ENCODE results near the gene TSC1.

The TSC1 gene

GRCh38 chr9:132923346-132923902, 21.0 kb downstream of the TSC1 start:
- H3K27ac ChIP-seq (ENCODE audit: poor library complexity, severe bottlenecking): peak overlapping the region; percentile 66
- H3K9me3 ChIP-seq (ENCODE audit: severe bottlenecking): no peaks in the 10 kb centered on the region
- H3K4me3 ChIP-seq (ENCODE audit: severe bottlenecking): no peak overlapping the region
- H3K27me3 ChIP-seq (ENCODE audit: insufficient read depth, poor library complexity, severe bottlenecking): no peaks in the 10 kb centered on the region
- ATAC-seq (ENCODE audit: low read depth) (peak; percentile 99), DNase-seq (ENCODE audit: low spot score) (no peak)
- H3K36me3 ChIP-seq (ENCODE audit: low read depth): peaks cover 51% of the 10 kb centered on the region
- no peak for TF ChIP-seq CTCF (IDR thresholded peaks at IDR 0.05; ENCODE audit: poor library complexity, severe bottlenecking)
- H3K4me1 ChIP-seq (ENCODE audit: insufficient read depth, poor library complexity, severe bottlenecking): peaks cover 13% of the 10 kb centered on the region

GRCh38 chr9:132919614-132920268, 24.7 kb downstream of the TSC1 start:
- no peak for TF ChIP-seq CTCF (IDR thresholded peaks at IDR 0.05; ENCODE audit: poor library complexity, severe bottlenecking)
- Histone ChIP-seq H3K9me3 (ENCODE audit: severe bottlenecking) (no peaks in the 10 kb centered on the region), H3K4me3 (ENCODE audit: severe bottlenecking) (no peak overlapping the region), H3K27me3 (ENCODE audit: insufficient read depth, poor library complexity, severe bottlenecking) (no peaks in the 10 kb centered on the region), H3K27ac (ENCODE audit: poor library complexity, severe bottlenecking) (no peak overlapping the region), H3K4me1 (ENCODE audit: insufficient read depth, poor library complexity, severe bottlenecking) (peaks cover 13% of the 10 kb centered on the region), H3K36me3 (ENCODE audit: low read depth) (peaks cover 58% of the 10 kb centered on the region)
- no peak for ATAC-seq (ENCODE audit: low read depth)
- DNase-seq (ENCODE audit: low spot score): no peak

GRCh38 chr9:132914924-132915323, 29.5 kb downstream of the TSC1 start:
- Histone ChIP-seq H3K4me1 (ENCODE audit: insufficient read depth, poor library complexity, severe bottlenecking) (no peaks in the 10 kb centered on the region), H3K27ac (ENCODE audit: poor library complexity, severe bottlenecking) (no peak overlapping the region), H3K27me3 (ENCODE audit: insufficient read depth, poor library complexity, severe bottlenecking) (no peaks in the 10 kb centered on the region), H3K9me3 (ENCODE audit: severe bottlenecking) (no peaks in the 10 kb centered on the region), H3K4me3 (ENCODE audit: severe bottlenecking) (no peak overlapping the region), H3K36me3 (ENCODE audit: low read depth) (peaks cover 37% of the 10 kb centered on the region)
- no peak for TF ChIP-seq CTCF (IDR thresholded peaks at IDR 0.05; ENCODE audit: poor library complexity, severe bottlenecking)
- ATAC-seq (ENCODE audit: low read depth) (no peak), DNase-seq (ENCODE audit: low spot score) (no peak)

GRCh38 chr9:132912131-132912530, 32.3 kb downstream of the TSC1 start:
- peaks cover 41% of the 10 kb centered on the region for H3K36me3 ChIP-seq (ENCODE audit: low read depth)
- H3K4me1 ChIP-seq (ENCODE audit: insufficient read depth, poor library complexity, severe bottlenecking): no peaks in the 10 kb centered on the region
- ATAC-seq (ENCODE audit: low read depth) (no peak), DNase-seq (ENCODE audit: low spot score) (no peak)
- H3K4me3 ChIP-seq (ENCODE audit: severe bottlenecking): no peak overlapping the region
- TF ChIP-seq CTCF (IDR thresholded peaks at IDR 0.05; ENCODE audit: poor library complexity, severe bottlenecking): no peak
- no peak overlapping the region for H3K27ac ChIP-seq (ENCODE audit: poor library complexity, severe bottlenecking)
- no peaks in the 10 kb centered on the region for H3K9me3 ChIP-seq (ENCODE audit: severe bottlenecking)
- no peaks in the 10 kb centered on the region for H3K27me3 ChIP-seq (ENCODE audit: insufficient read depth, poor library complexity, severe bottlenecking)

GRCh38 chr9:132910376-132910775, 34.0 kb downstream of the TSC1 start:
- no peak for TF ChIP-seq CTCF (IDR thresholded peaks at IDR 0.05; ENCODE audit: poor library complexity, severe bottlenecking)
- Histone ChIP-seq H3K27ac (ENCODE audit: poor library complexity, severe bottlenecking) (no peak overlapping the region), H3K27me3 (ENCODE audit: insufficient read depth, poor library complexity, severe bottlenecking) (no peaks in the 10 kb centered on the region), H3K4me3 (ENCODE audit: severe bottlenecking) (no peak overlapping the region), H3K4me1 (ENCODE audit: insufficient read depth, poor library complexity, severe bottlenecking) (no peaks in the 10 kb centered on the region), H3K9me3 (ENCODE audit: severe bottlenecking) (no peaks in the 10 kb centered on the region), H3K36me3 (ENCODE audit: low read depth) (peaks cover 35% of the 10 kb centered on the region)
- DNase-seq (ENCODE audit: low spot score) (no peak), ATAC-seq (ENCODE audit: low read depth) (no peak)
